ENCODE results near the gene MGAT2.
"Not testable (repeated sequence)": the region's sequence is repeated elsewhere in the genome, so short reads cannot be mapped to it uniquely, and the experiment has no call there.

MGAT2 gene

GRCh38 chr14:49582113-49582977 lies 38.3 kb upstream of the MGAT2 start:
- no peak for DNase-seq (ENCODE audit: low read depth)
- no peak for TF ChIP-seq CTCF (conservative IDR thresholded peaks at IDR 0.05; ENCODE audit: control insufficient read depth, insufficient read depth, low read depth, low read length)

GRCh38 chr14:49583629-49584028 lies 37.0 kb upstream of the MGAT2 start:
- H3K4me3 ChIP-seq (ENCODE audit: control insufficient read depth, low read depth, low read length) = peak overlapping the region; percentile 68
- no peak for DNase-seq (ENCODE audit: low read depth)
- TF ChIP-seq CTCF (conservative IDR thresholded peaks at IDR 0.05; ENCODE audit: control insufficient read depth, insufficient read depth, low read depth, low read length) = no peak

More at GRCh38 chr14:49582113-49582977, 38.3 kb upstream of the MGAT2 start:
- H3K4me3 ChIP-seq (ENCODE audit: control insufficient read depth, low read depth, low read length) = no peak overlapping the region

- no peak for TF ChIP-seq CTCF (conservative IDR thresholded peaks at IDR 0.05; ENCODE audit: control insufficient read depth, insufficient read depth, low read depth, low read length)
- DNase-seq (ENCODE audit: low read depth) = no peak
- peak overlapping the region; percentile 68 for H3K4me3 ChIP-seq (ENCODE audit: control insufficient read depth, low read depth, low read length)
These were observed 36.5 kb upstream of the MGAT2 start for GRCh38 chr14:49584058-49584457.

- not testable (repeated sequence) for DNase-seq (ENCODE audit: low read depth)
- H3K4me3 ChIP-seq (ENCODE audit: control insufficient read depth, low read depth, low read length) = peak overlapping the region; percentile 68
These were observed 35.5 kb upstream of the MGAT2 start for GRCh38 chr14:49584981-49585640.

GRCh38 chr14:49585803-49586672 lies 34.6 kb upstream of the MGAT2 start, which contains the start of gene RPS29:
Gene RPS29 (minus strand): TSS chr14:49586380. CDS start chr14:49586346, 34 bp downstream.
- peak; percentile 99 for DNase-seq (ENCODE audit: low read depth)
- no peak for TF ChIP-seq CTCF (conservative IDR thresholded peaks at IDR 0.05; ENCODE audit: control insufficient read depth, insufficient read depth, low read depth, low read length)
- peak within 1 kb of the TSS; percentile 68 for H3K4me3 ChIP-seq (ENCODE audit: control insufficient read depth, low read depth, low read length)

- TF ChIP-seq CTCF (conservative IDR thresholded peaks at IDR 0.05; ENCODE audit: control insufficient read depth, insufficient read depth, low read depth, low read length) = peak; percentile 70
- H3K4me3 ChIP-seq (ENCODE audit: control insufficient read depth, low read depth, low read length) = peak overlapping the region; percentile 33
- peak; percentile 82 for DNase-seq (ENCODE audit: low read depth)
These were observed 33.7 kb upstream of the MGAT2 start for GRCh38 chr14:49586673-49587460.
